DOHH2 (cell line): Measurements from ENCODE around the gene GLI3.

Source experiments
- EZH2phosphoT487 ChIP-seq: fragments of 200-600 bp; sonication (generic); IDR thresholded peaks from 2 replicates; pipeline ENCODE4 v1.6.1; 2017; ENCODE audit warnings: borderline replicate concordance, mild to moderate bottlenecking, antibody characterized with exemption, low read length, moderate library complexity, mixed read lengths
- TF ChIP-seq, protein P1 (sequence below): fragments of 200-600 bp; sonication (generic); IDR thresholded peaks from one replicate; pipeline ENCODE4 v1.5.1; 2014; ENCODE audit warnings: antibody characterized with exemption, mild to moderate bottlenecking, low read depth, low read length; ENCODE audit not compliant: poor library complexity, severe bottlenecking

DNA sequence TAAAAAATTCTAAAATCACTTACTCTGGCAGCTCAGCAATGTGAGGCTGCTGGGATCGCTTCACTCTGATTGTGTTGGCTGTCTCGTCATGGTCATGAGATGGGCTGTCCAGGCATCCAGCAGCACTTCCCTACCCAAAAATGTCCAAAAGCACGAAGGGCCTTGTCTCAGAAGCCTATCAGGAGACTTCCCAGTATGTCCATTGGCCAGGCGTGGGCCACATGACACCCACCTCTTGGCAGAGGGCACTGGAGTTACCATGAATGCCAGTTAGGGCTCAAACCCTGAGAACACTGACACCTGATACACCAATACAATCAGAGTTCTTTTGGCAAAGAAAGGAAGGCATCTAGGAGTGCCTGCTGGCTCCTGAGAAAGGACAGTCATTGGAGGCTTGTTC lies 27.0 kb upstream of the GLI3 start:
- TF ChIP-seq, protein P1, sequence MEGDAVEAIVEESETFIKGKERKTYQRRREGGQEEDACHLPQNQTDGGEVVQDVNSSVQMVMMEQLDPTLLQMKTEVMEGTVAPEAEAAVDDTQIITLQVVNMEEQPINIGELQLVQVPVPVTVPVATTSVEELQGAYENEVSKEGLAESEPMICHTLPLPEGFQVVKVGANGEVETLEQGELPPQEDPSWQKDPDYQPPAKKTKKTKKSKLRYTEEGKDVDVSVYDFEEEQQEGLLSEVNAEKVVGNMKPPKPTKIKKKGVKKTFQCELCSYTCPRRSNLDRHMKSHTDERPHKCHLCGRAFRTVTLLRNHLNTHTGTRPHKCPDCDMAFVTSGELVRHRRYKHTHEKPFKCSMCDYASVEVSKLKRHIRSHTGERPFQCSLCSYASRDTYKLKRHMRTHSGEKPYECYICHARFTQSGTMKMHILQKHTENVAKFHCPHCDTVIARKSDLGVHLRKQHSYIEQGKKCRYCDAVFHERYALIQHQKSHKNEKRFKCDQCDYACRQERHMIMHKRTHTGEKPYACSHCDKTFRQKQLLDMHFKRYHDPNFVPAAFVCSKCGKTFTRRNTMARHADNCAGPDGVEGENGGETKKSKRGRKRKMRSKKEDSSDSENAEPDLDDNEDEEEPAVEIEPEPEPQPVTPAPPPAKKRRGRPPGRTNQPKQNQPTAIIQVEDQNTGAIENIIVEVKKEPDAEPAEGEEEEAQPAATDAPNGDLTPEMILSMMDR: no peak
- TF ChIP-seq EZH2phosphoT487: no peak
